ENCODE data around the gene POMT2.

The POMT2 gene

GRCh38 chr14:77275041-77275580, 45.6 kb downstream of the POMT2 start:
- no peak overlapping the region for H3K27ac ChIP-seq
- in situ Hi-C loops (cut with HindIII; ENCODE audit: low pct_ligation_motif_present, low sequenced_read_pairs): no loop called here
- H3K36me3 ChIP-seq (replicated peaks): peaks cover 3% of the 10 kb centered on the region
- no peak for TF ChIP-seq CTCF (IDR thresholded peaks at IDR 0.05; ENCODE audit: low read depth, low read length, missing control alignments)
- no peak for DNase-seq
- H3K4me3 ChIP-seq (ENCODE audit: low read depth, low read length): no peak overlapping the region
- peaks cover 15% of the 10 kb centered on the region for H3K27me3 ChIP-seq (replicated peaks)

GRCh38 chr14:77273796-77274195, 46.9 kb downstream of the POMT2 start:
- H3K4me3 ChIP-seq (ENCODE audit: low read depth, low read length): no peak overlapping the region
- in situ Hi-C loops (cut with HindIII; ENCODE audit: low pct_ligation_motif_present, low sequenced_read_pairs): no loop called here

GRCh38 chr14:77272261-77272660, 48.4 kb downstream of the POMT2 start:
- Histone ChIP-seq H3K27ac (no peak overlapping the region), H3K36me3 (replicated peaks) (no peaks in the 10 kb centered on the region), H3K4me3 (ENCODE audit: low read depth, low read length) (no peak overlapping the region), H3K27me3 (replicated peaks) (peaks cover 34% of the 10 kb centered on the region)
- no peak for DNase-seq
- TF ChIP-seq CTCF (IDR thresholded peaks at IDR 0.05; ENCODE audit: low read depth, low read length, missing control alignments): no peak
- in situ Hi-C loops (cut with HindIII; ENCODE audit: low pct_ligation_motif_present, low sequenced_read_pairs): no loop called here

More at GRCh38 chr14:77273796-77274195, 46.9 kb downstream of the POMT2 start:
- TF ChIP-seq CTCF (IDR thresholded peaks at IDR 0.05; ENCODE audit: low read depth, low read length, missing control alignments): no peak
- DNase-seq: no peak
- Histone ChIP-seq H3K27ac (no peak overlapping the region), H3K27me3 (replicated peaks) (peaks cover 25% of the 10 kb centered on the region), H3K36me3 (replicated peaks) (peaks cover 2% of the 10 kb centered on the region)

- no peaks in the 10 kb centered on the region for H3K36me3 ChIP-seq (replicated peaks)
- peaks cover 34% of the 10 kb centered on the region for H3K27me3 ChIP-seq (replicated peaks)
- no peak for TF ChIP-seq CTCF (IDR thresholded peaks at IDR 0.05; ENCODE audit: low read depth, low read length, missing control alignments)
- in situ Hi-C loops (cut with HindIII; ENCODE audit: low pct_ligation_motif_present, low sequenced_read_pairs): no loop called here
- no peak within 1 kb of the TSS for H3K4me3 ChIP-seq (ENCODE audit: low read depth, low read length)
- H3K27ac ChIP-seq: no peak within 1 kb of the TSS
- no peak for DNase-seq
These were observed 49.5 kb downstream of the POMT2 start, which contains the start of gene NGB for GRCh38 chr14:77271113-77271710. Gene NGB, minus strand, starts transcription at chr14:77271206. Its CDS starts 269 bp downstream, at chr14:77270937.

GRCh38 chr14:77270361-77271112, 50.1 kb downstream of the POMT2 start:
- Histone ChIP-seq H3K36me3 (replicated peaks) (no peaks in the 10 kb centered on the region), H3K27ac (no peak overlapping the region), H3K27me3 (replicated peaks) (peaks cover 34% of the 10 kb centered on the region), H3K4me3 (ENCODE audit: low read depth, low read length) (no peak overlapping the region)
- DNase-seq: no peak
- in situ Hi-C loops (cut with HindIII; ENCODE audit: low pct_ligation_motif_present, low sequenced_read_pairs): no loop called here
- TF ChIP-seq CTCF (IDR thresholded peaks at IDR 0.05; ENCODE audit: low read depth, low read length, missing control alignments): no peak
